AG20443 (cell line): ENCODE measurements around the gene GJC1.

Source experiments
- DNase-seq: peaks from one replicate; pipeline ENCODE4 v3.0.0; 2012; ENCODE audit warnings: low spot score, mixed read lengths

Gene GJC1

GRCh38 chr17:44777394-44778348 lies 52.4 kb downstream of the GJC1 start:
- no peak for DNase-seq

GRCh38 chr17:44776628-44777393 lies 53.3 kb downstream of the GJC1 start:
- no peak for DNase-seq

DNA sequence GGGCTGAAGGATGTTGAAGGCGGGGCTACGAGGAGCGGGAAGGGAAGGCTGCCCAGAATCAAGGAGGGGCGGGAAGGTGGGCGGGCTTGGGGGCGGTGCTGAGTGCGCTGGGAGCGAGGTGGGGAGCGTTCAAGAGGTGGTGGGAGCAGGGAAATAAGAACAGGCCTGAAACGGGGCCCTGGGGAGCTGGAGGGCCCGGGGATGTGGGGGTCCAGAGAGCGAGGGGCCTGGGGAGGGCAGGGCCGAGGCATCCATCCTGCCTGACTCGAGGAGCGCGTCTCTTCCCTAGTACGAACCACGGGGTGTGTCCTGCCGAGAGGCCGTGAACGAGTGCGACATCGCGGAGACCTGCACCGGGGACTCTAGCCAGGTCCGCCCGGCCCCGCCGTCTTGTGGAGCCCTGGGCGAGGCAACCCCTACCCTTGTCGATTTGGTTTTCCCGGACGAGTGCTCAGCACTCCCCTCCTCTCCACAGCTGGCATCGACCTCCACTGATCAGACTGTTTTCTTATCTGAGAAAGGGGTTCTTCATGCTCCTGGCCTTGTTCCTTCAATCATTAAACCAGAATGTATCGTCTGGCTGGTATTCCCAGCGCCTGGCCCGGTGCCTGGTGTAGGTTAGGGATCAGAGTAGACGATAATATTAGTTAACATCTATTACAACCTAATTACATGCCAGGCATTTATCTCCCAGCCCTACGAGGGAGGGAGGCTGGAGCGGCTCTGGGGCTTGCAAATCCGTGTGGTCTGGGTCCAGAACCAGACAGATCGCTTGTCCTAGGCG lies 54.1 kb downstream of the GJC1 start:
- DNase-seq: no peak

DNA sequence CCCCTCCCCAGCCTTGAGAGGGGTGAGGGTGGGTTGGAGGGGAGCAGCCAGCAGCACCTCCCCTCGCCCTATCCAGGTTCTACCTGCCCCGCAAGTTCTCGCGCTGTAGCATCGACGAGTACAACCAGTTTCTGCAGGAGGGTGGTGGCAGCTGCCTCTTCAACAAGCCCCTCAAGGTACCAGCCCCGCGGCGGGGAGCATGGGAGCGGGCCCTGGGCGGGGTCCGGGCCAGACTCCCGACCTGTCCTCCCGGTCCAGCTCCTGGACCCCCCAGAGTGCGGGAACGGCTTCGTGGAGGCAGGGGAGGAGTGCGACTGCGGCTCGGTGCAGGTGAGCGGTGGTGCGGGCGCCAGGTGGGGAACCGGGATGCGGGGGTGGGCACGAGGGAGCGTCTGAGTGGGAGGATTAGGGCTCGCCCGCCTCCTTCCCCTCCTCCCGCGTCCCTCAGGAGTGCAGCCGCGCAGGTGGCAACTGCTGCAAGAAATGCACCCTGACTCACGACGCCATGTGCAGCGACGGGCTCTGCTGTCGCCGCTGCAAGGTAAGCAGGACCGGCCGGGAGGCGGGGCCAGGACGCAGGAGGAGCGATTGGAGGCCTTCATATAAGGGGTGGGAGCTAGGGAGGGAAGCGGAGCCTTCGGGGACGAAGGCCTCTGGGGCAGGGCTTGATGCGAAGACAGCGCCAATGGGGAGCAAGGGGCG lies 54.8 kb downstream of the GJC1 start:
- DNase-seq: peak; percentile 99

GRCh38 chr17:44774271-44775135 lies 55.6 kb downstream of the GJC1 start:
- peak; percentile 94 for DNase-seq

GRCh38 chr17:44773140-44773539 lies 56.9 kb downstream of the GJC1 start:
- no peak for DNase-seq

GRCh38 chr17:44772308-44773045 lies 57.6 kb downstream of the GJC1 start:
- no peak for DNase-seq

DNA sequence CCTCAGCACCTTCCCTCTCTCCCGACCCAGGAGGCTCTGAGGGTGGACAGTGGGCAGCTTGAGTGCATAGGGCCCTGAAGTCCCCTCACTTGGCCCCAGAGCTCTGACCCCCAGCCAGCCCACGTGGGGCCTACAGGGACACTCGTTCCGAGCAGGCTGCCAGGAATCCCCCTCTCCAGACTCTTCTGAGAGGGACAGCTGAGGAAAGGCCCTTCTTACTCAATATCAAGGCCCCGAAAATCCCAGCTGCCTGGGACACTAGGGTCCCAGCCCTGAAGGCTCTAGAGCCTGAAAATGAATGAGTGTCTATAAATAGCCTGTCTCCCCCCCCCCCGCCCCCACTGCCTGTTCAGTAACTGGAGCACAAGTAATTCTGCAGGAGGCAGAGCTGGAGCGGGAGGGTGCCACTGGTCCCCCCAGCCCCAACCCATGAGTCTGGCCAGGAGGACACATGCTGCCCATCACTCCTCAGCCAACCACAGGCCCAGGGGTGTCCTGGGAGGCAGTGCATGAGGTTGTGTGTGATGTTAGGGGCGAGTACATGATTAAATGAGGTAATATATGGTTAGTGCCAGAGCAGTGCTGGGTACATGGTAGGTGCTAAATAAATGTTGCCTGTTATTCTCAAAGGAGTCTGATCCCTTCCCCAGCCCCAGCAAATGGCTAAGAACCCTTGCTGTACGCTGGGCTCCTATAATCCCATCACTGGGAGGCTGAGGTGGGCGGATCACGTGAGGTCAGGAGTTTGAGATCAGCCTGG lies 59.7 kb downstream of the GJC1 start:
- DNase-seq: no peak

DNA sequence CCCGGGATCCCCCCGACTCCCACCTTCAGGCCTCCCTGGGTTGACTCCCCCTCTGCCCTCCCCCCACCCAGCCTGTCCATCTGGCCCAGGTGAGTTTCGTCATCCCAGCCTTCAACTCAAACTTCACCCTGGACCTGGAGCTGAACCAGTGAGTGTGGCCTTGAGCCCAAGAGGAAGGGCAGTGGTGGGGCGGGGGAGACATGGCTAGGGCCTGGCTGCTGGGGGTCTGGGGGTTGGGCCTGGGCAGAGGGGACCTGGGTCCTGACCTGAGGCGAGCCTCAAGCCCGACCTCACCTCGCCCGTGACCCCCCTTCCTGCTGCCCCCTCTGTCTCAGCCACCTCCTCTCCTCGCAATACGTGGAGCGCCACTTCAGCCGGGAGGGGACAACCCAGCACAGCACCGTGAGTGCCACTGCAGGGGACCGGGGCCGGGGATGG lies 60.4 kb downstream of the GJC1 start:
- DNase-seq: no peak

GRCh38 chr17:44769230-44769629 lies 60.9 kb downstream of the GJC1 start:
- DNase-seq: no peak

DNA sequence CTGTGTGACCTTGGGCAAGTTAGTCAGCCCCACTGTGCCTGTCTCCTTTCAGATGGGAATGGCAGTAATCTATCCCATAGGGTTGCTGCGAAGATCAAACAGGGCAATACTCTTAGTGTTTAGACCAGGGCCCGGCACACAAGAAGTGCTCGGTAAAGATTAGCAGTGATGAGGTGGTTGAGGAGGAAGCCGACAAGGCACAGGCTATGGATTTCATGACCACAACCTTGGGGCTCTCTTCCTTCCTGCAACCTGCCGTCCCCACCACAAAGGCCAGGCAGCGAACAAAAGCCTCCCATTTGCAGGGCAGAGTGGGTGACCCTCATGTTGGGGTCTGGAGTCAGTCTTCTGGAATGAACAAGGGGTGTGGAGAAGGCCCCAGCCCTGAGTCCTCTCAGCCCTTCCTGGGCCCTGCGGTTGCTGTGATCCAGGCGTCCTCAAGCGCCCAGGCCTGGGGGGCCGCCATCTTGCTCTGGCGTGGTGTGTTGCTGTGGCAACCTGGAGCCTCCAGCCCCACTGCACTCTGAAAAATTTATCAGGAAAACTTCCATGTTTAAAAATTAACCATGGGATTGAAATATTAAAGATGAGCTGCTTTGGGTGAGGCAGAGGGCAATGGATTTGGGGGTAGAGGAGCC lies 61.5 kb downstream of the GJC1 start:
- no peak for DNase-seq

DNA sequence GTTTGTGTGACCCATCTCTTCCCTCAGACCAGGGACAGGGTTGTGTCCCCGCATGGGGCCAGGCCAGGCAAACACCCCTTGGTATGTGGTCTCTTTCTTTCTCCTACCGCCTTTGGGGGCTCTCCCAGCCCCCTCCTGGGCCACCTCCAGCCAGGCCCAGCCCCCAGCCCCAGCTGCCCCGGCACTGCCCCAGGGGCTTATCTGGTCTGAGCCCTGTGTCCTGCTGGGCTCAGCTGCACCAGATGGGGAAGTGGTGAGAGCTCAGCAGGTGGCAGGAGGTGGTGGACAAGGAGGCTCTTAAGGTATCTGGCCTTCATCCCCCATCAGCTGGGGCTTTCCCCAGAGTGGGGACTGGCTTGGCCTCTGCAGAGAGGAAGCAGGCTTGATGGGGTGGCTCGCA lies 62.6 kb downstream of the GJC1 start:
- DNase-seq: no peak

DNA sequence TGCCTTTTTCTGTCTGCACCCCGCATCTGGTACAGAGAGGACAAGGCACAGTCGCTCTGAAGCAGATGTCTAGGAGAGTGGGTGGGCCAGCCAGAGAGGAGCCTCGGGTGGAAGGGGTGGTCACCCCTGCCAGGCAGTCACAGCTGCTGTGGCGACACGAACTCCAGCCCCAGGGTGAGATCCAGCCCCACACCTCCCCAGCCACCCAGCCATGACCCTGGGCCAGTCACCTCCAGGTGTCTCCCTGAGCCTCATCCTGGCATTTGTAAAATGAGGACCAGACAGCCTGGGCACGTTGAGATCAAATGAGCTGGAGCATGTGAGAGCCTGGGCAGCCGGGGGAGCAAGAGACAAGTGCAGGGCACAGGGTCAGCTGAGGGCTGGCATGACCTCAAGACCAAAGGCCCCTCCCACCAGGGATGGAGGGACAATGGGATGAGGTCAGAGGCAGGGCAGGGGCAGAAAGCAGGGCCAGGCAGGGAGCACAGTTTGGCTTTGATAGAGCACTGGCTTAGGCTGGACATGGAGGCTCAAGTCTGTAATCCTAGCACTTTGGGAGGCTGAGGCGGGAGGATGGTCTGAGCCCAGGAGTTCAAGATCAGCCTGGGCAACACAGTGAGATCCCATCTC lies 63.6 kb downstream of the GJC1 start:
- no peak for DNase-seq

DNA sequence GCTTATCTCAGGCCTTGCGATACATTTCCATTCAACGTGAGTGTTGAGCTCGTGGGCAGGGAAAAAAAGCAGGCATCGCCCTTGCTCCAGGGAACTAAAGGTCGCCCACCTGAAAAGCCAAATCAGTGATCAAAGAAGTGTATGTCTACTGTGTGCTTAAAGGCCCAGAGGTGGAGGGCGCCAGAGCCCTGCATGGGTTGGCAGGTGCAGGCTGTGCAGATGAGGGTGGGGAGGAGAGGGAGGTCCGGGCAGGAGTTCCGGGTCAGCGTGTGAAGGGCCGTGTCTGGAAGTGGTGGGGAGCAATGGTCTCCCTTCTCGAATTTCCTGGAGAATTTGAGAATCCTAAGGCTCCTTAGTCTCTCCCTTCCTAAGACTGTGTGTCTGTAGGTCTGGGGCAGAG lies 64.1 kb downstream of the GJC1 start:
- no peak for DNase-seq

DNA sequence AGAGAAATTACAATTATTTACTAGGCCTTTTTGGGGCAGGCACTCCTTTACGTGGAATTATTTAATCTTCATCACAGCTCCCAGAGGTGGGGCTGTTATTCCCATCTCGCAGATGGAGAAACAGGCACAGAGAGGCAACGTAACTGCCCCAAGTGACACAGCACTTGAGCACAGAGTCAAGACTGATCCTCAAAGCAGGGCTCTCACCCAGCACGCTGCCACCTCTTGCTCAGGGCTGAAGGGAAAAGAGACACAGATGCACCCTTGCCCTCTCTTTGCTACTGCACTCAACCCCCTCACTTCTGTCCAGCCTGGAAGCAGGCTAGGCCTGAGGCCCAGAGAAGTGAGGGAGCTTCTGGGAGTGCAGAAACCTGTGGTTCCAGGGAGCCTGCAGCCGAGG lies 66.9 kb downstream of the GJC1 start:
- DNase-seq: no peak

DNA sequence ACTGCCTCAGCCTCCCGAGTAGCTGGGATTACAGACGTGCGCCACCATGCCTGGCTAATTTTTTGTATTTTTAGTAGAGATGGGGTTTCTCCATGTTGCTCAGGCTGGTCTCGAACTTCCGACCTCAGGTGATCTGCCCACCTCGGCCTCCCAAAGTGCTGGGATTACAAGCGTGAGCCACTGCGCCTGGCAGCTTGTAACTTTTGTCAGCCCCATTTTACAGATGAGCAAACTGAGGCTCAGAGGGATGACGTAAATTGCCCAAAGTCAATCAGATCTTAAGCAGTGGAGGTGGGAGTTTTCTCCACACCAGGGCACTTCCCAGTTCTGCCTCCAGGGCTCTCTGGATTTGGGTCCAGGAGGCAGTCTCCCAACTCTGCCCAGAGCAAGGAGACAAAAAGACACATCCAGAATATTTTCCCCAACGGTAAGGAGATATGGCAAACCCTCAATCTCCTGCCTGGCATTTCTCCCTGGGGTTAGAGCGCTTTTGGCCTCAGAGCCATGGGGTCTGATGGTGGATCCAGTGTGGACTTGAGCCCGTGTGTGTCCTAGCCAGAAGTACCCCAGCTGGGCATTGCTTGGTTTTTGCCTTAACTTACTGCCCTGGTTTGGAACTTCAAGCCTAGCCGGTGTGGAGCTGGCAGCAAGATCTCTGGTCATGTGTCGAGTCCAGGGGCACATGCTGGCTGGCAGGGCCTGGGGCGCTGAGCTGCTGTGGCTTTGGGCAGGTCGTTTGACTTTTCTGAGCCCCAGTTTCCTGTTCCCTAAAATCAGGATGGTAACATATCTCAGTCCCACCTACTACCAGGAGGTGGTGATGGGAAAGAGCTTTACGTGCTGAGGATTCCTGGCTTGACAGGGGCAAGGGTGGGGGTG lies 67.9 kb downstream of the GJC1 start:
- no peak for DNase-seq
